Endodermal cell (in vitro differentiated cells): ENCODE data around the gene MARK1. TPM values are rescaled to one million over a fixed set of nuclear protein-coding genes. Genes with fewer than 3 reads are reported as not detected.

ENCODE experiments used
- DNase-seq: peaks from one replicate; pipeline ENCODE4 v3.0.0-alpha.2; 2017
- H3K27ac ChIP-seq: 2 replicates; pipeline ENCODE4 v1.5.1; 2013; ENCODE audit warnings: mild to moderate bottlenecking, low read depth, low read length, moderate library complexity
- H3K27me3 ChIP-seq: 2 replicates; pipeline ENCODE4 v1.6.1; 2013; ENCODE audit warnings: mild to moderate bottlenecking, low read length, moderate library complexity; ENCODE audit not compliant: insufficient read depth, control insufficient read depth, poor library complexity, severe bottlenecking
- H3K36me3 ChIP-seq: 2 replicates; pipeline ENCODE4 v1.7.0; 2013; ENCODE audit warnings: mild to moderate bottlenecking, low read length, moderate library complexity; ENCODE audit not compliant: control insufficient read depth, insufficient read depth
- H3K4me1 ChIP-seq: one replicate; pipeline ENCODE4 v1.7.0; 2013; ENCODE audit warnings: low read length; ENCODE audit not compliant: control insufficient read depth, insufficient read depth
- H3K4me3 ChIP-seq: 2 replicates; pipeline ENCODE4 v1.5.1; 2013; ENCODE audit warnings: mild to moderate bottlenecking, low read length, moderate library complexity
- H3K9ac ChIP-seq: 2 replicates; pipeline ENCODE4 v1.6.1; 2013; ENCODE audit warnings: mild to moderate bottlenecking, low read length, moderate library complexity; ENCODE audit not compliant: poor library complexity, severe bottlenecking; ENCODE audit errors: extremely low read depth
- H3K9me3 ChIP-seq: 2 replicates; pipeline ENCODE4 v1.6.1; 2013; ENCODE audit warnings: mild to moderate bottlenecking, low read length, moderate library complexity; ENCODE audit not compliant: control insufficient read depth
- H3K27ac Mint-ChIP-seq: 2 replicates; pipeline ENCODE4 v1.8.0; 2020; ENCODE audit warnings: mixed read lengths
- H3K27me3 Mint-ChIP-seq: 2 replicates; pipeline ENCODE4 v1.8.0; 2021; ENCODE audit warnings: mild to moderate bottlenecking, mixed read lengths; ENCODE audit not compliant: insufficient read depth
- H3K36me3 Mint-ChIP-seq: 2 replicates; pipeline ENCODE4 v1.8.0; 2020; ENCODE audit warnings: low read depth, mixed read lengths
- H3K4me1 Mint-ChIP-seq: 2 replicates; pipeline ENCODE4 v1.8.0; 2020; ENCODE audit warnings: mixed read lengths
- H3K4me3 Mint-ChIP-seq: 2 replicates; pipeline ENCODE4 v1.8.0; 2020; ENCODE audit warnings: mild to moderate bottlenecking, moderate library complexity, mixed read lengths
- H3K9me3 Mint-ChIP-seq: 2 replicates; pipeline ENCODE4 v1.8.0; 2020; ENCODE audit warnings: mild to moderate bottlenecking, mixed read lengths
- WGBS, 2 experiments: methylation state at CpG; one replicate each; pipeline versions ENCODE4 v1.1.5 to v1.1.7; 2013; ENCODE audit warnings: missing lambda C conversion rate in 2 of 2, mixed read lengths in 1 of 2; ENCODE audit not compliant: insufficient coverage in 1 of 2, insufficient read length in 1 of 2; 5-methylcytosine and 5-hydroxymethylcytosine counted together
- total RNA-seq, 2 donors: library from RNA; stranded (reverse); fragmentation: NEBNext Ultra II Directional in 1 of 2; extraction: Animal tissue kit (Norgen Biotek cat#: 25700) in 1 of 2; gene quantifications; 2 replicates in 1 of 2; 3 replicates in 1 of 2; pipeline ENCODE4 v1.2.1, GENCODE V29; 2021
- TF ChIP-seq, protein P1 (sequence below): fragments of 200-600 bp; sonication (generic); conservative IDR thresholded peaks from 2 replicates; pipeline ENCODE4 v1.5.0; 2021; ENCODE audit warnings: antibody characterized with exemption, mild to moderate bottlenecking

Gene MARK1
- total RNA-seq, 2 donors from 2014 or later = 8.8 to 12.6 TPM

DNA sequence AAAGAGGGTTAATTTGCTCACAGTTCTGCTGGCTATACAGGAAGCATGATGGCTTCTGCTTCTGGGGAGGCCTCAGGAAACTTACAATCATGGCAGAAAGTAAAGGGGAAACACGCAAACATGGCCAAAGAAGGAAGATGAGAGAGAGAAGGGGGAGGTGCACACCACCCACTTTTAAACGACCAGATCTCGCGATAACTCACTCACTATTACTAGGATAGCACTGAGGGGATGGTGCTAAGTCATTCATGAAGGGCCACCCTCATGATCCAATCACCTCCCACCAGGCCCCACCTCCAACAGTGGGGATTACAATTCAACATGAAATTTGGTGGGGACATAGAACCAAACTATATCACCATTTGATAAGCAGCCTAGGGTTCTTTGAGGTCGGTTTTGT is 159.9 kb downstream of the MARK1 start:
- TF ChIP-seq, protein P1, sequence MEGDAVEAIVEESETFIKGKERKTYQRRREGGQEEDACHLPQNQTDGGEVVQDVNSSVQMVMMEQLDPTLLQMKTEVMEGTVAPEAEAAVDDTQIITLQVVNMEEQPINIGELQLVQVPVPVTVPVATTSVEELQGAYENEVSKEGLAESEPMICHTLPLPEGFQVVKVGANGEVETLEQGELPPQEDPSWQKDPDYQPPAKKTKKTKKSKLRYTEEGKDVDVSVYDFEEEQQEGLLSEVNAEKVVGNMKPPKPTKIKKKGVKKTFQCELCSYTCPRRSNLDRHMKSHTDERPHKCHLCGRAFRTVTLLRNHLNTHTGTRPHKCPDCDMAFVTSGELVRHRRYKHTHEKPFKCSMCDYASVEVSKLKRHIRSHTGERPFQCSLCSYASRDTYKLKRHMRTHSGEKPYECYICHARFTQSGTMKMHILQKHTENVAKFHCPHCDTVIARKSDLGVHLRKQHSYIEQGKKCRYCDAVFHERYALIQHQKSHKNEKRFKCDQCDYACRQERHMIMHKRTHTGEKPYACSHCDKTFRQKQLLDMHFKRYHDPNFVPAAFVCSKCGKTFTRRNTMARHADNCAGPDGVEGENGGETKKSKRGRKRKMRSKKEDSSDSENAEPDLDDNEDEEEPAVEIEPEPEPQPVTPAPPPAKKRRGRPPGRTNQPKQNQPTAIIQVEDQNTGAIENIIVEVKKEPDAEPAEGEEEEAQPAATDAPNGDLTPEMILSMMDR = no peak
- H3K4me1 Mint-ChIP-seq = peaks cover 7% of the 10 kb centered on the region
- Histone ChIP-seq H3K4me3 (no peak overlapping the region), H3K27ac (no peak overlapping the region), H3K4me1 (no peaks in the 10 kb centered on the region), H3K9me3 (no peaks in the 10 kb centered on the region), H3K36me3 (no peaks in the 10 kb centered on the region), H3K27me3 (peaks cover 31% of the 10 kb centered on the region), H3K9ac (no peak overlapping the region)
- H3K27ac Mint-ChIP-seq = no peak overlapping the region
- no peak for DNase-seq
- no peaks in the 10 kb centered on the region for H3K36me3 Mint-ChIP-seq
- 95 to 100% methylated on average over 1 to 4 of the region's 5 CpGs for WGBS, 2 experiments
- peaks cover 32% of the 10 kb centered on the region for H3K27me3 Mint-ChIP-seq
- no peaks in the 10 kb centered on the region for H3K9me3 Mint-ChIP-seq
- no peak overlapping the region for H3K4me3 Mint-ChIP-seq

DNA sequence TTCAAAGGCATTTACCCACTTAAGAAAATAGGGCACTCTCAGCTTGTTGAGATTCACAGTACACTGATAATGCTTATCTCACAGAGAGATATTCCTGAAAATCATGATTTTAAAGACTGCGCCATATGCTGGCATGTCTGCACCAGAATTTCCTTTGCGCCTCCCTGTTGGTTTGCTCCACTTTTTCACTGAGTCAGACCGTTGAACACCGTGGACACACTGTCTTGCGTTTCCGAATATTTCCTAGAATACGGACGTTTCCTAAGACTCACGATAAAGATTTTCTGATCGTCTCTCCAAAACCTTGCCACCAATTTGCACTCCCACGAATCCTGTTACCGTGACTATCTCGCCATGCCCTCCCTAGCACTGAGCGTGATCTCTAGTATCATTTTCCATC is 161.7 kb downstream of the MARK1 start:
- Mint-ChIP-seq H3K4me1 (peaks cover 7% of the 10 kb centered on the region), H3K9me3 (no peaks in the 10 kb centered on the region), H3K27me3 (peaks cover 39% of the 10 kb centered on the region), H3K4me3 (peak overlapping the region; percentile 77), H3K36me3 (no peaks in the 10 kb centered on the region), H3K27ac (no peak overlapping the region)
- 65 to 74% methylated on average over 11 to 14 of the region's 14 CpGs for WGBS, 2 experiments
- H3K27ac ChIP-seq = no peak overlapping the region
- no peak overlapping the region for H3K4me3 ChIP-seq
- no peak overlapping the region for H3K9ac ChIP-seq
- H3K9me3 ChIP-seq = no peaks in the 10 kb centered on the region
- H3K4me1 ChIP-seq = no peaks in the 10 kb centered on the region
- TF ChIP-seq, protein P1 = no peak
- peaks cover 31% of the 10 kb centered on the region for H3K27me3 ChIP-seq
- H3K36me3 ChIP-seq = no peaks in the 10 kb centered on the region
- no peak for DNase-seq

DNA sequence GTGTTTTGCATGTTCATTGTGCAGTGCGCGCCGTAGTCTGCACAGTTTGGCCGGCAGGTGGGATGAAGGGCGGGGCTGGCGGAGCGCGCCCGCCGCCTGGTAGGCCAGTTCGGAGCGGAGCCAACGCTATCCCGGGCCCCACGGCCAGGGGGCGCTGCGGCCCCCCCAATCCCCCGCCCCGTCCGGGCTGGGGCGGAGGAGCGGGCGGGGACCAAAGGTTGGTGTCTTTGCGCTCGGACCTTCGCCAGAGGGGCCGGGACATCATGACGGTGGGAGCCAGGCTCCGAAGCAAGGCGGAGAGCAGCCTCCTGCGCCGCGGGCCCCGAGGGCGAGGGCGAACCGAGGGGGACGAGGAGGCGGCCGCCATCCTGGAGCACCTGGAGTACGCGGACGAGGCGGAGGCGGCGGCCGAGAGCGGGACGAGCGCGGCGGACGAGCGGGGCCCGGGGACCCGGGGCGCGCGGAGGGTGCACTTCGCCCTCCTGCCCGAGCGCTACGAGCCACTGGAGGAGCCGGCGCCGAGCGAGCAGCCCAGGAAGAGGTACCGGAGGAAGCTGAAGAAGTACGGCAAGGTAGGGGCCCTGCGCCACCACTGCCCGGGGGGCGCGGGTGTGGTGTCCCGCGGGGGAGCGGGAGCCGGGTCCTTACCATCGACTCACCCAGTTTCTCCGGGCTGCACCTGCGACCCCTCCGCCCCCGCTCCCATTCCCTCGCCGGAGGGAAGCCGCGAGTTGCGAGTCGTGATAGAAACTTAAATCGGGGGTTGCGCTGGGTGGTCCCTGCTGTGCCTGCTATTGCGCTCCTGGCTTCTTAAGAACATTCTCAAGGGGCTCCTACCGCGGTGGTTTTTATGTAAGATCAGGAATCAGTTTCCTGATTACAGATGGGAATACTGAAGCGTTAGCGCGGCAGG is 162.5 kb downstream of the MARK1 start, which contains the start of gene C1orf115:
TSS of gene C1orf115 (plus strand) at position 224 of the 913 bp plus-strand sequence. CDS start at position 264, 40 bp downstream.
- H3K27me3 ChIP-seq = peaks cover 31% of the 10 kb centered on the region
- no peaks in the 10 kb centered on the region for H3K4me1 ChIP-seq
- H3K36me3 ChIP-seq = no peaks in the 10 kb centered on the region
- peak within 1 kb of the TSS; percentile 83 for H3K4me3 ChIP-seq
- peaks cover 7% of the 10 kb centered on the region for H3K4me1 Mint-ChIP-seq
- DNase-seq = peak; percentile 96
- WGBS, 2 experiments = 2 to 4% methylated on average over 24 to 96 of the region's 96 CpGs
- no peak within 1 kb of the TSS for H3K27ac ChIP-seq
- H3K4me3 Mint-ChIP-seq = peak within 1 kb of the TSS; percentile 77
- H3K9me3 Mint-ChIP-seq = no peaks in the 10 kb centered on the region
- H3K27me3 Mint-ChIP-seq = peaks cover 39% of the 10 kb centered on the region
- TF ChIP-seq, protein P1 = peak; percentile 100
- peak within 1 kb of the TSS; percentile 80 for H3K27ac Mint-ChIP-seq
- no peaks in the 10 kb centered on the region for H3K36me3 Mint-ChIP-seq
- H3K9ac ChIP-seq = peak within 1 kb of the TSS; percentile 35
- H3K9me3 ChIP-seq = no peaks in the 10 kb centered on the region
